GM19238 (cell line): ENCODE data around the gene RNF141.

Experiments
- DNase-seq: peaks from one replicate; pipeline ENCODE4 v3.0.0; 2011; ENCODE audit warnings: low spot score; ENCODE audit not compliant: insufficient read length

Gene RNF141

GRCh38 chr11:10540915-10541560, at the start of gene RNF141:
TSS of gene RNF141 (minus strand) at chr11:10541187. CDS start at chr11:10534158, 7,029 bp downstream.
- peak; percentile 93 for DNase-seq

- no peak for DNase-seq
These were observed 49.4 kb upstream of the RNF141 start for GRCh38 chr11:10590218-10590915.

- no peak for DNase-seq
These were observed 47.9 kb upstream of the RNF141 start for GRCh38 chr11:10588904-10589303.

- no peak for DNase-seq
These were observed 47.0 kb upstream of the RNF141 start for GRCh38 chr11:10587995-10588394.

GRCh38 chr11:10587388-10587787, 46.4 kb upstream of the RNF141 start:
- DNase-seq, result no peak

GRCh38 chr11:10584071-10584501, 43.1 kb upstream of the RNF141 start:
- no peak for DNase-seq

GRCh38 chr11:10581481-10582019, 40.6 kb upstream of the RNF141 start:
- DNase-seq, result no peak

- DNase-seq, result no peak
These were observed 39.6 kb upstream of the RNF141 start for GRCh38 chr11:10580623-10581022.

GRCh38 chr11:10579700-10580099, 38.7 kb upstream of the RNF141 start:
- no peak for DNase-seq

- no peak for DNase-seq
These were observed 35.0 kb upstream of the RNF141 start for GRCh38 chr11:10576035-10576398.

GRCh38 chr11:10575346-10576034, 34.5 kb upstream of the RNF141 start:
- DNase-seq, result no peak

- DNase-seq, result no peak
These were observed 32.6 kb upstream of the RNF141 start for GRCh38 chr11:10573556-10573955.

GRCh38 chr11:10573028-10573427, 32.0 kb upstream of the RNF141 start:
- no peak for DNase-seq

- no peak for DNase-seq
These were observed 31.5 kb upstream of the RNF141 start for GRCh38 chr11:10572533-10572932.

GRCh38 chr11:10568486-10568941, 27.5 kb upstream of the RNF141 start, which contains the start of gene LYVE1:
TSS of gene LYVE1 (minus strand) at chr11:10568665. CDS start at chr11:10568532, 133 bp downstream.
- DNase-seq, result no peak

- DNase-seq, result no peak
These were observed 26.5 kb upstream of the RNF141 start for GRCh38 chr11:10567446-10567845.

- no peak for DNase-seq
These were observed 25.4 kb upstream of the RNF141 start for GRCh38 chr11:10566257-10566957.

- DNase-seq, result no peak
These were observed 24.5 kb upstream of the RNF141 start for GRCh38 chr11:10565493-10565892.

GRCh38 chr11:10564696-10565318, 23.8 kb upstream of the RNF141 start:
- no peak for DNase-seq

- no peak for DNase-seq
These were observed 23.0 kb upstream of the RNF141 start for GRCh38 chr11:10564030-10564429.

- no peak for DNase-seq
These were observed 21.0 kb upstream of the RNF141 start for GRCh38 chr11:10561947-10562346.
